GM12892 (cell line): ENCODE measurements around the gene PHF11.
"Not testable (repeated sequence)": the region's sequence is repeated elsewhere in the genome, so short reads cannot be mapped to it uniquely, and the experiment has no call there.

Experiments
- DNase-seq: peaks from one replicate; pipeline ENCODE4 v3.0.0; 2011; ENCODE audit not compliant: insufficient read length
- FAIRE-seq: peaks from 2 replicates; lab custom pipeline; 2011; peaks lifted over from hg19 to GRCh38; lab: Jason Lieb, UNC
- POLR2A ChIP-seq: IDR thresholded peaks from 2 replicates; pipeline ENCODE4 v1.6.1; 2011; ENCODE audit warnings: low read depth, low read length, control low read depth
- POLR2AphosphoS5 ChIP-seq: IDR thresholded peaks from 2 replicates; pipeline ENCODE4 v1.6.1; 2011; ENCODE audit warnings: low read depth, low read length, control low read depth
- TAF1 ChIP-seq: IDR thresholded peaks from 2 replicates; pipeline ENCODE4 v1.6.1; 2011; ENCODE audit warnings: low read depth, mild to moderate bottlenecking, control low read depth, low read length, borderline replicate concordance

The PHF11 gene

GRCh38 chr13:49560270-49561061 lies 64.7 kb downstream of the PHF11 start:
- DNase-seq (no peak), FAIRE-seq (peak; percentile 17)
- TF ChIP-seq POLR2AphosphoS5 (no peak), TAF1 (no peak), POLR2A (no peak)

GRCh38 chr13:49561062-49561410 lies 65.3 kb downstream of the PHF11 start:
- FAIRE-seq, result no peak
- DNase-seq, result no peak
- TF ChIP-seq POLR2AphosphoS5 (no peak), POLR2A (no peak), TAF1 (no peak)

GRCh38 chr13:49563516-49563915 lies 67.8 kb downstream of the PHF11 start:
- DNase-seq (no peak), FAIRE-seq (no peak)
- TF ChIP-seq TAF1 (no peak), POLR2A (no peak), POLR2AphosphoS5 (no peak)

GRCh38 chr13:49565461-49565860 lies 69.7 kb downstream of the PHF11 start:
- not testable (repeated sequence) for FAIRE-seq, DNase-seq

- TF ChIP-seq TAF1 (no peak), POLR2AphosphoS5 (no peak), POLR2A (no peak)
- FAIRE-seq (no peak), DNase-seq (no peak)
These were observed 70.7 kb downstream of the PHF11 start for GRCh38 chr13:49566461-49566860.

- FAIRE-seq (no peak), DNase-seq (no peak)
These were observed 71.7 kb downstream of the PHF11 start for GRCh38 chr13:49567491-49567890.

GRCh38 chr13:49569993-49570689 lies 74.4 kb downstream of the PHF11 start:
- no peak for FAIRE-seq
- DNase-seq, result no peak

More at GRCh38 chr13:49567491-49567890, 71.7 kb downstream of the PHF11 start:
- no peak for TF ChIP-seq POLR2AphosphoS5
- no peak for TF ChIP-seq POLR2A
- no peak for TF ChIP-seq TAF1

GRCh38 chr13:49571299-49572240 lies 75.8 kb downstream of the PHF11 start:
- DNase-seq (no peak), FAIRE-seq (peak; percentile 67)
- TF ChIP-seq POLR2A (no peak), TAF1 (no peak), POLR2AphosphoS5 (no peak)

More at GRCh38 chr13:49569993-49570689, 74.4 kb downstream of the PHF11 start:
- no peak for TF ChIP-seq POLR2AphosphoS5
- TF ChIP-seq POLR2A, result no peak
- TF ChIP-seq TAF1, result no peak
